Activated CD4-positive, alpha-beta T cell treated with anti-CD3 and anti-CD28 coated beads for 24 hours (primary cell): ENCODE measurements around the gene LYPD8.

Experiments used
- DNase-seq, 2 donors: peaks; one replicate each; pipeline ENCODE4 v3.0.0-alpha.2; 2020; ENCODE audit warnings: low read depth in 2 of 2

Gene LYPD8

GRCh38 chr1:248699099-248699498 is 56.5 kb downstream of the LYPD8 start:
- no peak for DNase-seq

GRCh38 chr1:248697907-248698306 is 57.7 kb downstream of the LYPD8 start:
- DNase-seq: no peak

GRCh38 chr1:248696774-248697173 is 58.8 kb downstream of the LYPD8 start:
- no peak for DNase-seq

- DNase-seq: no peak
Observed at GRCh38 chr1:248696261-248696660, 59.3 kb downstream of the LYPD8 start.

GRCh38 chr1:248695451-248696132 is 60.0 kb downstream of the LYPD8 start:
- DNase-seq: no peak

GRCh38 chr1:248691567-248692155 is 63.9 kb downstream of the LYPD8 start:
- no peak for DNase-seq
